ENCODE data around the gene EEF2KMT.
A peak's percentile ranks its signal among the peaks of the same experiment; 100 is the strongest.
"Not testable (repeated sequence)": the region's sequence is repeated elsewhere in the genome, so short reads cannot be mapped to it uniquely, and the experiment has no call there.

EEF2KMT gene

GRCh38 chr16:5134739-5135452, 37.3 kb upstream of the EEF2KMT start:
- H3K9ac ChIP-seq (ENCODE audit: low read depth, low read length, poor library complexity); H2BK15ac ChIP-seq (ENCODE audit: low read length); H2AK5ac ChIP-seq (ENCODE audit: low read depth, low read length); H3K79me1 ChIP-seq (ENCODE audit: low read depth, low read length); H2AFZ ChIP-seq (ENCODE audit: low read length); H3K4me2 ChIP-seq (ENCODE audit: insufficient read depth, low read length, poor library complexity, severe bottlenecking); H3K14ac ChIP-seq (ENCODE audit: low read length); H3K23ac ChIP-seq (ENCODE audit: low read depth, low read length, poor library complexity); H4K91ac ChIP-seq (ENCODE audit: low read depth, low read length, poor library complexity); H4K8ac ChIP-seq (ENCODE audit: low read depth, low read length); H2BK120ac ChIP-seq (ENCODE audit: low read depth, low read length); H3K4ac ChIP-seq (ENCODE audit: low read length); H2BK5ac ChIP-seq (ENCODE audit: low read length); H2BK12ac ChIP-seq (ENCODE audit: low read length); H3K27ac ChIP-seq (replicated peaks; ENCODE audit: low read length); H3K9me3 ChIP-seq (replicated peaks in 1 of 2; ENCODE audit: control insufficient read depth in 2 of 2, insufficient read depth in 1 of 2, low read depth in 1 of 2, low read length in 2 of 2); H3K27me3 ChIP-seq (ENCODE audit: control insufficient read depth in 3 of 3, insufficient read depth in 3 of 3, low read depth in 1 of 3, low read length in 3 of 3); DNase-seq (ENCODE audit: low spot score); H3K4me1 ChIP-seq (ENCODE audit: control insufficient read depth in 2 of 2, insufficient read depth in 1 of 2, low read depth in 1 of 2, low read length in 2 of 2); H3K36me3 ChIP-seq (replicated peaks in 1 of 2; ENCODE audit: control insufficient read depth in 2 of 2, insufficient read depth in 2 of 2, low read length in 2 of 2): not testable (repeated sequence)
- Histone ChIP-seq H3K4me3 (ENCODE audit: low read length in 2 of 2) (peak overlapping the region in 1 of 2 donors; percentile 64), H3K18ac (ENCODE audit: low read length) (peak overlapping the region; percentile 13)
- WGBS, 2 donors (ENCODE audit: extremely low coverage in 2 of 2, insufficient read length in 2 of 2, insufficient replicate concordance in 1 of 2) = no CpG with 5 or more reads among the region's 13 CpGs

DNA sequence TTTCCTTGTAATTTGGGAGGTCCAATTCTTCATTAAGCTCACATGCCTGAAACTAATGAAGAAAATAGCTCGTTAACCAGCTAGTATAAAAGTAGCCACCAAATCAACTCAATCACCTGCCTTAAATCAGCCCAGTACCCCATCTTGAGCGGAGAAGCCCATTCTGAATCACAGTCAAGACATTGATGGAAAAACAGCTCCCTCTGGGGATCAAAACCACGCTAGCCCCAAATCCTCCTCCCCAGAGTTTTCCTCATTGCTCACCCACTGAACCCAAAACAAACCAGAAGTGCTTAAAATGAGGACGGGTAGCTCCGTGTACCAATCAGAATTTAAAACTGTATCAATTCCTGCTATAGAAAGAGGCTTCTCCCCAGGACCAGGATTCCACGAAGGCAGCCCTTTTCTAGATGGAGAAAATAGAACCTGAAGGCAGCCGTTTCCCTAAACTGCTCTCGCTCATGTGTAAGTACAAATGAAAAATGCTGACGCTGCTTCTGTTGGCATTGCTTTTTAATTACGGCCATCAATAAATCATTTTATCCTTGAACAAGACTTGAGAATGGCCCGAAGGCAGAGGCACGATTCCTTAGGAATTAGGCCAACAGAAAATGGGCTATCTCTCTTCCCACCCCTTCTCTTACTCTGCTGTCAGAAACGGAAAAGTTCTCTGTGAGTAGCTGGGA, 35.5 kb upstream of the EEF2KMT start:
- not testable (repeated sequence) for H3K27me3 ChIP-seq (ENCODE audit: control insufficient read depth in 3 of 3, insufficient read depth in 3 of 3, low read depth in 1 of 3, low read length in 3 of 3); H2AFZ ChIP-seq (ENCODE audit: low read length); H4K91ac ChIP-seq (ENCODE audit: low read depth, low read length, poor library complexity); H3K4ac ChIP-seq (ENCODE audit: low read length); H2BK5ac ChIP-seq (ENCODE audit: low read length); H3K18ac ChIP-seq (ENCODE audit: low read length); H3K27ac ChIP-seq (replicated peaks; ENCODE audit: low read length); H3K14ac ChIP-seq (ENCODE audit: low read length); H2AK5ac ChIP-seq (ENCODE audit: low read depth, low read length); H4K8ac ChIP-seq (ENCODE audit: low read depth, low read length); H3K4me3 ChIP-seq (ENCODE audit: low read length in 2 of 2); H3K4me2 ChIP-seq (ENCODE audit: insufficient read depth, low read length, poor library complexity, severe bottlenecking); H3K4me1 ChIP-seq (ENCODE audit: control insufficient read depth in 2 of 2, insufficient read depth in 1 of 2, low read depth in 1 of 2, low read length in 2 of 2); H3K9ac ChIP-seq (ENCODE audit: low read depth, low read length, poor library complexity); H2BK15ac ChIP-seq (ENCODE audit: low read length); DNase-seq (ENCODE audit: low spot score); H3K79me1 ChIP-seq (ENCODE audit: low read depth, low read length); H2BK12ac ChIP-seq (ENCODE audit: low read length); H3K9me3 ChIP-seq (replicated peaks in 1 of 2; ENCODE audit: control insufficient read depth in 2 of 2, insufficient read depth in 1 of 2, low read depth in 1 of 2, low read length in 2 of 2); H2BK120ac ChIP-seq (ENCODE audit: low read depth, low read length); H3K36me3 ChIP-seq (replicated peaks in 1 of 2; ENCODE audit: control insufficient read depth in 2 of 2, insufficient read depth in 2 of 2, low read length in 2 of 2); H3K23ac ChIP-seq (ENCODE audit: low read depth, low read length, poor library complexity)
- no CpG with 5 or more reads among the region's 13 CpGs for WGBS, 2 donors (ENCODE audit: extremely low coverage in 2 of 2, insufficient read length in 2 of 2, insufficient replicate concordance in 1 of 2)

DNA sequence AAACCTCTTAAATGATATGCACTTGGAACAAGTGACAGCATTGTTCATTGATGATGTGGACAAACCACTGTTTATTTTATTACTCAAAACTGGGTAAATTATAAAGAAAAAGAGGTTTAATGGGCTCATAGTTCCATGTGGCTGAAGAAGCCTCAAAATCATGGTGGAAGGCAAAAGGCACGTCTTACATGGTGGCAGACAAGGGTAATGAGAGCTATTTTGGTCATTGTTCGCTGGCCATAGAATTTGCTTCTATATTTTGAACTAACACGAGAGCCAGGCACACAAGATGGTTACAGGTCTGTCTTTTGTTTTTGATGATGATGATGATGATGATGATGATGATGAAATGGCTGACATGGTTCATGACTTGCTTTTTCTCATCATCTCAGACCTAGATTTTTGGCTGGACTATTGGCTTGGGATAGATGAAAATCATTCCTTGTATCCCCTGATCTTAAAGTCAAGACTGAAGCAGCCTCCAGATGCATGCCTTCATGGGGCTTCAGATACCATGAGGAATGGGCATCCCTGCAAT, 33.9 kb upstream of the EEF2KMT start:
- not testable (repeated sequence) for H3K79me1 ChIP-seq (ENCODE audit: low read depth, low read length); H3K27ac ChIP-seq (replicated peaks; ENCODE audit: low read length); H3K9me3 ChIP-seq (replicated peaks in 1 of 2; ENCODE audit: control insufficient read depth in 2 of 2, insufficient read depth in 1 of 2, low read depth in 1 of 2, low read length in 2 of 2); H2BK5ac ChIP-seq (ENCODE audit: low read length); H4K91ac ChIP-seq (ENCODE audit: low read depth, low read length, poor library complexity); H3K4me1 ChIP-seq (ENCODE audit: control insufficient read depth in 2 of 2, insufficient read depth in 1 of 2, low read depth in 1 of 2, low read length in 2 of 2); DNase-seq (ENCODE audit: low spot score); H3K9ac ChIP-seq (ENCODE audit: low read depth, low read length, poor library complexity); H2BK15ac ChIP-seq (ENCODE audit: low read length); H3K27me3 ChIP-seq (ENCODE audit: control insufficient read depth in 3 of 3, insufficient read depth in 3 of 3, low read depth in 1 of 3, low read length in 3 of 3); H3K23ac ChIP-seq (ENCODE audit: low read depth, low read length, poor library complexity); H3K18ac ChIP-seq (ENCODE audit: low read length); H4K8ac ChIP-seq (ENCODE audit: low read depth, low read length); H3K36me3 ChIP-seq (replicated peaks in 1 of 2; ENCODE audit: control insufficient read depth in 2 of 2, insufficient read depth in 2 of 2, low read length in 2 of 2); H3K4me3 ChIP-seq (ENCODE audit: low read length in 2 of 2); H2BK120ac ChIP-seq (ENCODE audit: low read depth, low read length); H3K4ac ChIP-seq (ENCODE audit: low read length); H2AK5ac ChIP-seq (ENCODE audit: low read depth, low read length); H2BK12ac ChIP-seq (ENCODE audit: low read length); H2AFZ ChIP-seq (ENCODE audit: low read length); H3K4me2 ChIP-seq (ENCODE audit: insufficient read depth, low read length, poor library complexity, severe bottlenecking); H3K14ac ChIP-seq (ENCODE audit: low read length)
- WGBS, 2 donors (ENCODE audit: extremely low coverage in 2 of 2, insufficient read length in 2 of 2, insufficient replicate concordance in 1 of 2) = no CpG with 5 or more reads among the region's 3 CpGs

DNA sequence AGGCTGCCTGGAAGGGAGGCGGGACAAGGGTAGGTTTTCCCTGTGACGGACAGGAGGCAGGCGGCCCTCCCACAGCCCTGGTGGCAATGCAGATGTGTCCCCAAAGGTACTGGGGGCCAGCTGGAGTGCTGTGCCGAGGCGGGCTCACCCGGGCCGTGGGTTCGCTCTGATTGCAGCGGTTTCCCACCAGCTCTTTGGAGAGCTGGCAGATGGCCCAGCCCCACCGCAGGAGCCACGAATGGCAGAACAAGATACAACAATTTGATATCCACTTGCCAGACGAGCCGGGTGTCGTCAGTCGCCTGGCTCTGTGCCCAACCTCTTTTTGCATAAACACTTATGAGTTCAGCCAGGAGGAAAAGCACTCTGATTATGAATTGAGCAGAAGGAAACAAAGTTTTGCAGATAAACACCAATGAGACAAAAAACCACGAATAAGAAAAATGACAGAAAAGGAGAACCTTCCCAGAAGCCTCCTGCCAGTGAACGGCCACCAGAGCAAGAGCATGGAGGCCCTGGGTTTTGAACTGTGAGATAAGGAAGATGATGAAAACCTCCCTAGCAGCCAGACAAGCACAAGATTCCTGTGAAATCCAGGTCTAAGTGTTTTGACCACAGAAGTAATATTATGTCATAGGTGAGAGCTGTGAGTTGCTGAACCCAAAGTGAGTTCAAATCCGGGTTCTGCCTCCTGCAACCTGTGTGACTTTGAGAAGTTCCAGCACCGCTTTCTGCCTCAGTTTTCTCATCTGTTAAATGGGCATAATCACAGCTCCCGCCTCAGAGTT, 19.9 kb upstream of the EEF2KMT start:
- DNase-seq (ENCODE audit: low spot score); H4K91ac ChIP-seq (ENCODE audit: low read depth, low read length, poor library complexity); H3K36me3 ChIP-seq (replicated peaks in 1 of 2; ENCODE audit: control insufficient read depth in 2 of 2, insufficient read depth in 2 of 2, low read length in 2 of 2); H3K9ac ChIP-seq (ENCODE audit: low read depth, low read length, poor library complexity); H3K27ac ChIP-seq (replicated peaks; ENCODE audit: low read length); H3K4me3 ChIP-seq (ENCODE audit: low read length in 2 of 2); H3K4me2 ChIP-seq (ENCODE audit: insufficient read depth, low read length, poor library complexity, severe bottlenecking); H2BK5ac ChIP-seq (ENCODE audit: low read length); H3K79me1 ChIP-seq (ENCODE audit: low read depth, low read length); H3K4me1 ChIP-seq (ENCODE audit: control insufficient read depth in 2 of 2, insufficient read depth in 1 of 2, low read depth in 1 of 2, low read length in 2 of 2); H3K27me3 ChIP-seq (ENCODE audit: control insufficient read depth in 3 of 3, insufficient read depth in 3 of 3, low read depth in 1 of 3, low read length in 3 of 3); H2AK5ac ChIP-seq (ENCODE audit: low read depth, low read length); H2BK12ac ChIP-seq (ENCODE audit: low read length); H3K9me3 ChIP-seq (replicated peaks in 1 of 2; ENCODE audit: control insufficient read depth in 2 of 2, insufficient read depth in 1 of 2, low read depth in 1 of 2, low read length in 2 of 2); H2BK15ac ChIP-seq (ENCODE audit: low read length); H3K18ac ChIP-seq (ENCODE audit: low read length); H2BK120ac ChIP-seq (ENCODE audit: low read depth, low read length); H3K4ac ChIP-seq (ENCODE audit: low read length); H2AFZ ChIP-seq (ENCODE audit: low read length); H3K23ac ChIP-seq (ENCODE audit: low read depth, low read length, poor library complexity); H4K8ac ChIP-seq (ENCODE audit: low read depth, low read length); H3K14ac ChIP-seq (ENCODE audit: low read length): not testable (repeated sequence)
- WGBS, 2 donors (ENCODE audit: extremely low coverage in 2 of 2, insufficient read length in 2 of 2, insufficient replicate concordance in 1 of 2) = no CpG with 5 or more reads among the region's 20 CpGs

All from neuronal stem cell (in vitro differentiated cells).